Activated CD8-positive, alpha-beta memory T cell treated with anti-CD3 and anti-CD28 coated beads, Interleukin-2, amount 50 U/mL, for 24 hours (primary cell): Measurements from ENCODE around the gene PRPSAP2.
"Not testable (repeated sequence)": the region's sequence is repeated elsewhere in the genome, so short reads cannot be mapped to it uniquely, and the experiment has no call there.

ENCODE experiments used
- DNase-seq: peaks from one replicate; pipeline ENCODE4 v3.0.0-alpha.2; 2020; ENCODE audit errors: extremely low read depth

The PRPSAP2 gene

GRCh38 chr17:18857864-18858566, at the start of gene PRPSAP2:
TSS of gene PRPSAP2 (plus strand) at chr17:18858131. CDS start at chr17:18865834, 7,703 bp downstream.
- peak; percentile 76 for DNase-seq

- DNase-seq = not testable (repeated sequence)
Measured at GRCh38 chr17:18815924-18816323, 42.0 kb upstream of the PRPSAP2 start.

GRCh38 chr17:18816489-18817371, 41.2 kb upstream of the PRPSAP2 start:
- DNase-seq = not testable (repeated sequence)

- DNase-seq = not testable (repeated sequence)
Measured at GRCh38 chr17:18821430-18821829, 36.5 kb upstream of the PRPSAP2 start.

GRCh38 chr17:18827613-18828012, 30.3 kb upstream of the PRPSAP2 start:
- DNase-seq = not testable (repeated sequence)

GRCh38 chr17:18848501-18848900, 9.4 kb upstream of the PRPSAP2 start:
- DNase-seq = no peak

GRCh38 chr17:18850679-18851078, 7.3 kb upstream of the PRPSAP2 start:
- DNase-seq = no peak

GRCh38 chr17:18851201-18851600, 6.7 kb upstream of the PRPSAP2 start:
- DNase-seq = no peak

- DNase-seq = no peak
Measured at GRCh38 chr17:18854956-18855355, 3.0 kb upstream of the PRPSAP2 start.

GRCh38 chr17:18855831-18856569, 1.9 kb upstream of the PRPSAP2 start:
- DNase-seq = peak; percentile 83

- no peak for DNase-seq
Measured at GRCh38 chr17:18856570-18856915, 1.4 kb upstream of the PRPSAP2 start.

GRCh38 chr17:18858567-18859245, 775 bp downstream of the PRPSAP2 start:
- DNase-seq = no peak

GRCh38 chr17:18859256-18859655, 1.3 kb downstream of the PRPSAP2 start:
- no peak for DNase-seq

GRCh38 chr17:18860161-18860972, 2.4 kb downstream of the PRPSAP2 start:
- DNase-seq = no peak

- no peak for DNase-seq
Measured at GRCh38 chr17:18862011-18862410, 4.1 kb downstream of the PRPSAP2 start.

GRCh38 chr17:18864996-18865395, 7.1 kb downstream of the PRPSAP2 start:
- not testable (repeated sequence) for DNase-seq

GRCh38 chr17:18866866-18867813, 9.2 kb downstream of the PRPSAP2 start:
- DNase-seq = no peak

GRCh38 chr17:18877104-18877645, 19.2 kb downstream of the PRPSAP2 start:
- DNase-seq = no peak

- DNase-seq = no peak
Measured at GRCh38 chr17:18888766-18889290, 30.9 kb downstream of the PRPSAP2 start.
